Bronchial epithelial cell (primary cell): ENCODE results near the gene CHRNA9. TPM values are rescaled to one million over a fixed set of nuclear protein-coding genes. Genes with fewer than 3 reads are reported as not detected.
"Not testable (repeated sequence)": the region's sequence is repeated elsewhere in the genome, so short reads cannot be mapped to it uniquely, and the experiment has no call there.

Experiments used
- DNase-seq: peaks from one replicate; pipeline ENCODE4 v3.0.0-alpha.2; 2010; ENCODE audit warnings: low read depth
- FAIRE-seq: peaks from 2 replicates; lab custom pipeline; 2011; peaks lifted over from hg19 to GRCh38; lab: Jason Lieb, UNC
- H3K27me3 ChIP-seq: 2 replicates; pipeline ENCODE4 v1.5.1; 2011; ENCODE audit warnings: low read length; ENCODE audit not compliant: control insufficient read depth, insufficient read depth
- H3K36me3 ChIP-seq: 2 replicates; pipeline ENCODE4 v1.5.1; 2011; ENCODE audit warnings: low read length; ENCODE audit not compliant: control insufficient read depth, insufficient read depth
- H3K4me3 ChIP-seq: 2 replicates; pipeline ENCODE4 v1.5.1; 2011; ENCODE audit warnings: mild to moderate bottlenecking, low read depth, low read length, control low read depth
- total RNA-seq: library from RNA; depleted of rRNA; stranded (reverse); fragments of >200 nt; gene quantifications from 2 replicates; pipeline ENCODE4 v1.2.1, GENCODE V29; 2014
- TF ChIP-seq, protein P1 (sequence below): IDR thresholded peaks from 2 replicates; pipeline ENCODE4 v1.5.1; 2011; ENCODE audit warnings: mild to moderate bottlenecking, moderate library complexity, low read length, control low read depth, inconsistent platforms; ENCODE audit not compliant: insufficient read depth, severe bottlenecking

The CHRNA9 gene
- 0.13 and 0.26 TPM in 2 replicates for total RNA-seq

DNA sequence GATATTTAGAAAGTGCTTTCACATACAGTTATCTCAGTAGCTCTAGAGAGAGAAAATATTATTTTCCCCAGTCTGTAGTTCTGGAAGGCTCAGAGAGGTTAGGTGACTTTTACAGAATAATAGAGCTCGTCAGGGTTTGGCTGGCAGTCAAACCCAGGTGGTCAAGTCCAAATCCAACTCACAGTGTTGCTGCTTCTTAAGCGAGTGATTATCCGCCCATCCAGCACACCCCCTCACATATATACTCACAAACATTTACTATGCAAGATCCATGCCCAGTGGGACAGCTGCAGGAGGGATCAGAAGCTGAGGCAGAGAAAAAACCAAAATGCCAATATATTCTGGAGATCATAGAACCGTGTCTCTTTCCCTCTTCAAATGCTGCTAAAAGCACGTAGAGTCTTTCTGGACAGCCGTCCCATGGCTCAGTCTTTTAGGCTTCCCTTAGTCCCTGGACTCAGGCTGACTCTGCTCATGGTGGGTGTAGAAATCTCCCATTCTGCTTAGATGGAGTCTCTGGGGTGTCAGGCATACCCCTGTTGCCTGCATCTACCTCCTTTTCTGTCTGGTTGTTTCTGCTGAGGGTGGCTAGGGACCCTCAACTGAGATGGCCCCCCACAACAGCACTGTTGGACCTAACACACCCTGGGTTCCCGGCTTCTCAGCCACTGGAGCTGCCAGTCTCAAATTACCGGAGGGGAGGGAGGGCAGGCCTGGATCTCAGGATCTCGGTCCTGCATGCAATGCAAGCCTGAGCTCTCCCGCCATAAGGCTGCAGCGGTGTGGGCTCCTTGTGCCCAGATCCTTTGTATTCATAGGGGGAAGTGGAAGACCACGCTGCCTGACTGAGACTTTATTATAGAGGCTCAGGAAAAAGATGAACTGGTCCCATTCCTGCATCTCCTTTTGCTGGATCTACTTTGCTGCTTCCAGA, at the start of gene CHRNA9:
Gene CHRNA9, plus strand, starts transcription at position 743 of the 934 bp plus-strand sequence. Its CDS starts 135 bp downstream, at position 878.
- no peak for DNase-seq
- TF ChIP-seq, protein P1, sequence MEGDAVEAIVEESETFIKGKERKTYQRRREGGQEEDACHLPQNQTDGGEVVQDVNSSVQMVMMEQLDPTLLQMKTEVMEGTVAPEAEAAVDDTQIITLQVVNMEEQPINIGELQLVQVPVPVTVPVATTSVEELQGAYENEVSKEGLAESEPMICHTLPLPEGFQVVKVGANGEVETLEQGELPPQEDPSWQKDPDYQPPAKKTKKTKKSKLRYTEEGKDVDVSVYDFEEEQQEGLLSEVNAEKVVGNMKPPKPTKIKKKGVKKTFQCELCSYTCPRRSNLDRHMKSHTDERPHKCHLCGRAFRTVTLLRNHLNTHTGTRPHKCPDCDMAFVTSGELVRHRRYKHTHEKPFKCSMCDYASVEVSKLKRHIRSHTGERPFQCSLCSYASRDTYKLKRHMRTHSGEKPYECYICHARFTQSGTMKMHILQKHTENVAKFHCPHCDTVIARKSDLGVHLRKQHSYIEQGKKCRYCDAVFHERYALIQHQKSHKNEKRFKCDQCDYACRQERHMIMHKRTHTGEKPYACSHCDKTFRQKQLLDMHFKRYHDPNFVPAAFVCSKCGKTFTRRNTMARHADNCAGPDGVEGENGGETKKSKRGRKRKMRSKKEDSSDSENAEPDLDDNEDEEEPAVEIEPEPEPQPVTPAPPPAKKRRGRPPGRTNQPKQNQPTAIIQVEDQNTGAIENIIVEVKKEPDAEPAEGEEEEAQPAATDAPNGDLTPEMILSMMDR: no peak
- no peak within 1 kb of the TSS for H3K4me3 ChIP-seq

DNA sequence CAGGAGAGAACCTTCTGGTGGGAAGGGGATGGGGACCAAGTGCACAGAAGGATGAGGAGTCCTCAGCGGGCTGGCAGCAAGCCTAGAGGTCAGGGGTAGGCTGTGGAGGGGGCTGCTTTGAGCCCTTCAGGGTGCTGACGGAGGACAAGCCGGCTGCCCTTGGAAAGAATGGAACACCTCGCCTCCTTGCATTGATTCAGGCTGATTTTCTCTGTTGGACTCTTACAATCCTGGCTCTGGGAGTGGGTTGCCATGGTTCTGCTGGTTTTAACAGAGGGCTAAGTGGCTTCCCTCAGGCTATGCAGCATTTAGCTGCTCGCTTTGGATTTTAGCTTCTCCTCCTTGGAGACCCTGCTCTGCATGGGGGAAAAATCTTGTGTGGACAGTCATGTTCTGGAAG, 49.4 kb upstream of the CHRNA9 start:
- no peak for DNase-seq
- no peaks in the 10 kb centered on the region for H3K27me3 ChIP-seq
- H3K4me3 ChIP-seq: no peak overlapping the region
- FAIRE-seq: no peak
- no peaks in the 10 kb centered on the region for H3K36me3 ChIP-seq
- TF ChIP-seq, protein P1: no peak

More for the DNA sequence above, at the start of gene CHRNA9:
- no peaks in the 10 kb centered on the region for H3K27me3 ChIP-seq
- FAIRE-seq: no peak
- H3K36me3 ChIP-seq: no peaks in the 10 kb centered on the region

DNA sequence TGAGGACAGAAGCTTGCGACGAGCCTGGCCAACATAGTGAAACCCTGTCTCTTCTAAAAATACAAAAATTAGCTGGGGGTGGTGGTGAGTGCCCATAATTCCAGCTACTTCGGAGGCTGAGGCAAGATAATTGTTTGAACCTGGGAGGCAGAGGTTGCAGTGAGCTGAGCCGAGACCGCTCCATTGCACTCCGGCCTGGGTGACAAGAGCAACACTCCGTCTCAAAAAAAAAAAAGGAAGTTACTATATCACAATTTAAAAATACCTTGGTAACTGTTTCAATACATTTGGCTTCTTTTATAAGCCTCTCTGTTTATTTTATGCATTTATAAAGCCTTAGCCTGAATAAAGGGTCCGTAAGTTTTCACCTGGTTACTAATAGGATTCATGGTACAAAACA, 46.6 kb upstream of the CHRNA9 start:
- TF ChIP-seq, protein P1: no peak
- no peaks in the 10 kb centered on the region for H3K36me3 ChIP-seq
- H3K27me3 ChIP-seq: no peaks in the 10 kb centered on the region
- DNase-seq: no peak
- no peak for FAIRE-seq
- H3K4me3 ChIP-seq: no peak overlapping the region

DNA sequence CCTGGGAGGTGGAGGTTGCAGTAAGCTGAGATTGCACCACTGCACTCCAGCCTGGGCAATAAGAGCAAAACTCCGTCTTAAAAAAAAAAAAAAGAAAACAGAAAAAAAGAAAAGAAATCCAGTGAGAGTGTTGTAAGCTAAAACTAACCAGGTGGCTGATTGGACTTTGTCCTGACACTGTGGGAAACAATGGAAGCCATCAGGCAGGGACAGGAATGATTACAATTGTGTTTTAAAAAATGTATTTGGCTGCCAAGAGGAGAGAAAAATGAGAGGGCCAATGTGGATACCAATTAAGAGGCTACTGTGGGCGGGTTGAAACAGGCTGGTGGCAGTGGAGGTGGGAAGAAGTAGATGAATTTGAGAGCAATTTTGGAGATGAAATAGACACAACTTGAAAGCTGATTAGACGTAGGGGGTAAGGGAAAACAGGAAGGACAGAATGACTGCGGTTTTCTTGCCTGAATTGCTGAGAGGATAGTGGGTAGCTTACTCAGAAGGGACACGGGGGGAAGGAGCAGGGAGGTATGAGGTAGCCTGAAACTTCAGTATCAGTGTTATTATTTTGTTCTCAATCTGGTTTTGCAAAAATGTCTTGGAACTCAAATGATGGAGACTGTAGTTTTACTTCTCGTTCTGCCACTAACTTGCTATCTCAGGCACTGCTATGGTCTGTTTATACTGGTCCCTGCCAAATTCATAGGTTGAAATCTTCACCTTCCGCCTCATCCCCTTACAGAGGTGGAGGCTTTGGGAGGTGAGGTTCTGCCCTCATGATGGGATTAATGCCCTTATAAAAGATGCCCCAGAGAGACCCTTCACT, 45.6 kb upstream of the CHRNA9 start:
- no peak overlapping the region for H3K4me3 ChIP-seq
- no peaks in the 10 kb centered on the region for H3K27me3 ChIP-seq
- FAIRE-seq: no peak
- TF ChIP-seq, protein P1: no peak
- H3K36me3 ChIP-seq: no peaks in the 10 kb centered on the region
- peak; percentile 38 for DNase-seq

DNA sequence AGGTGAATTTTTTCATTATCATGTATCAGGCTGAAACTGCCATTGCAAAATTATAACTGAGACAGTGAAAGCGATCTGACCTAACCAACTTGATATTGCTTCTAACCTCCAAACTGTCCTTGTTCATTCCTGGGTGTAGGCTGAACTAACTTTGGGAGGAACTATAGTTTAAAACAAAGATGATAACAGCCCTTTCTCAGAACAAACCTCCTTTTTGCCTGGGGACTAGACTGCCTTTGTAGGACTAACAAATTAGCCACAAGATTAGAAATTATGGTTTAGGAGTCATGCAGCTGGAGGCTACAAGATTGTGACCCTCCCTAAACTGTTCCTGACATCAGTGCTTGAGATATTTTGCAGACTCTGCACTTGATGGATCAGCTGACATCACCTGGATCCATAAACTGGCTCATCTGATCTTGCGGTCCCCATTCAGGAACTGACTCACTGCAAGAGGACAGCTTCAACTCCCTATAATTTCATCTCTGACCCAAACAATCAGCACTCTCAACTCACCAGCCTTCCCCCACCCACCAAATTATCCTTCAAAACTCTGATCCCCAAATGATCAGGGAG, 44.4 kb upstream of the CHRNA9 start:
- H3K4me3 ChIP-seq, FAIRE-seq, H3K27me3 ChIP-seq, H3K36me3 ChIP-seq: not testable (repeated sequence)
- DNase-seq: peak; percentile 70
